ENCODE results near the gene TRIM41.

Gene TRIM41

GRCh38 chr5:181194489-181195248 is 28.4 kb upstream of the TRIM41 start:
- TF ChIP-seq ZNF274 (IDR thresholded peaks at IDR 0.05; ENCODE audit: low read depth, low read length) (no peak), YY1 (IDR thresholded peaks at IDR 0.05; ENCODE audit: insufficient read depth, insufficient read length) (no peak), SUZ12 (IDR thresholded peaks at IDR 0.05; ENCODE audit: extremely low read depth, insufficient read depth, insufficient read length) (no peak)
- H3K9ac ChIP-seq (ENCODE audit: insufficient read length, low read depth): no peak overlapping the region
- no peak for DNase-seq (ENCODE audit: low read depth, low spot score)
- H3K4me3 ChIP-seq (ENCODE audit: insufficient read length, low read depth): no peak overlapping the region
- H3K27me3 ChIP-seq (ENCODE audit: insufficient read depth, insufficient read length): peaks cover 18% of the 10 kb centered on the region
- no peaks in the 10 kb centered on the region for H3K9me3 ChIP-seq (ENCODE audit: insufficient read depth, low read length)
- peaks cover 14% of the 10 kb centered on the region for H3K4me1 ChIP-seq (ENCODE audit: insufficient read depth, insufficient read length)
- H3K36me3 ChIP-seq (ENCODE audit: insufficient read depth, insufficient read length, low read length): no peaks in the 10 kb centered on the region

- Histone ChIP-seq H3K4me3 (ENCODE audit: insufficient read length, low read depth) (no peak overlapping the region), H3K36me3 (ENCODE audit: insufficient read depth, insufficient read length, low read length) (no peaks in the 10 kb centered on the region), H3K9me3 (ENCODE audit: insufficient read depth, low read length) (no peaks in the 10 kb centered on the region), H3K9ac (ENCODE audit: insufficient read length, low read depth) (no peak overlapping the region), H3K27me3 (ENCODE audit: insufficient read depth, insufficient read length) (peaks cover 15% of the 10 kb centered on the region), H3K4me1 (ENCODE audit: insufficient read depth, insufficient read length) (peaks cover 16% of the 10 kb centered on the region)
- no peak for TF ChIP-seq SUZ12 (IDR thresholded peaks at IDR 0.05; ENCODE audit: extremely low read depth, insufficient read depth, insufficient read length)
- no peak for TF ChIP-seq ZNF274 (IDR thresholded peaks at IDR 0.05; ENCODE audit: low read depth, low read length)
- no peak for TF ChIP-seq YY1 (IDR thresholded peaks at IDR 0.05; ENCODE audit: insufficient read depth, insufficient read length)
- no peak for DNase-seq (ENCODE audit: low read depth, low spot score)
Observed at GRCh38 chr5:181195249-181195761, 27.8 kb upstream of the TRIM41 start.

GRCh38 chr5:181197326-181197951 is 25.6 kb upstream of the TRIM41 start:
- TF ChIP-seq YY1 (IDR thresholded peaks at IDR 0.05; ENCODE audit: insufficient read depth, insufficient read length) (no peak), SUZ12 (IDR thresholded peaks at IDR 0.05; ENCODE audit: extremely low read depth, insufficient read depth, insufficient read length) (no peak), ZNF274 (IDR thresholded peaks at IDR 0.05; ENCODE audit: low read depth, low read length) (no peak)
- no peak overlapping the region for H3K4me3 ChIP-seq (ENCODE audit: insufficient read length, low read depth)
- H3K4me1 ChIP-seq (ENCODE audit: insufficient read depth, insufficient read length): peaks cover 16% of the 10 kb centered on the region
- no peak overlapping the region for H3K9ac ChIP-seq (ENCODE audit: insufficient read length, low read depth)
- no peaks in the 10 kb centered on the region for H3K9me3 ChIP-seq (ENCODE audit: insufficient read depth, low read length)
- H3K36me3 ChIP-seq (ENCODE audit: insufficient read depth, insufficient read length, low read length): no peaks in the 10 kb centered on the region
- DNase-seq (ENCODE audit: low read depth, low spot score): no peak
- peaks cover 6% of the 10 kb centered on the region for H3K27me3 ChIP-seq (ENCODE audit: insufficient read depth, insufficient read length)

DNA sequence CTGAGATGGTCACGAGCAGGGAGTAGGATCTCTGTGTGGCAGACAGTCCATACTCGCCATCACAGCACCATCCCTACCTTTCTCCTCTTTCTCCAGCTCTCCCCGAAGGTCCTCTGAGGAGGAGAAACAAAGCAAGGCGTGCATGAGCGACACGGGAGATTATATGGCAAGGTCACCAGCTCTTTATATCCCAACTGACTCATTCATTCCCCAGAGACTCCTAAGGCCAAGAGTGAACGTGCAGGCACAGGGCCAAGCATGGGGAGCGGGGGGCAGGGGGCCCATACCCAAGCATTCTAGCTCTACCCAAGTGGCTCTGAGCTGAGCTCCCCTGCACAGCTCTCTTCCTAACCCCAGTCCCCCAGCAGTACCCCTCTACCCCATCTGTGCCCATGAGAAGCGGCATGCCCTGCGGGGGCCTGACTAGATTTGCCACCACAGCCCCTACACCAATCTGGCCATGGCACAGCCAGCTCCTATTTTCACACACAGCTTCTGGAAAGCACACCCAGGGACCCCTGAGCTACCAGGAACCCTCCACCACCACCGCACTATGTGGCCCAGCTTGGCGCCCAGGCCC is 24.9 kb upstream of the TRIM41 start:
- H3K27me3 ChIP-seq (ENCODE audit: insufficient read depth, insufficient read length): peaks cover 11% of the 10 kb centered on the region
- DNase-seq (ENCODE audit: low read depth, low spot score): no peak
- H3K4me1 ChIP-seq (ENCODE audit: insufficient read depth, insufficient read length): peaks cover 16% of the 10 kb centered on the region
- no peak overlapping the region for H3K4me3 ChIP-seq (ENCODE audit: insufficient read length, low read depth)
- TF ChIP-seq SUZ12 (IDR thresholded peaks at IDR 0.05; ENCODE audit: extremely low read depth, insufficient read depth, insufficient read length): no peak
- no peak for TF ChIP-seq ZNF274 (IDR thresholded peaks at IDR 0.05; ENCODE audit: low read depth, low read length)
- TF ChIP-seq YY1 (IDR thresholded peaks at IDR 0.05; ENCODE audit: insufficient read depth, insufficient read length): no peak
- no peaks in the 10 kb centered on the region for H3K9me3 ChIP-seq (ENCODE audit: insufficient read depth, low read length)
- H3K9ac ChIP-seq (ENCODE audit: insufficient read length, low read depth): no peak overlapping the region
- H3K36me3 ChIP-seq (ENCODE audit: insufficient read depth, insufficient read length, low read length): no peaks in the 10 kb centered on the region

DNA sequence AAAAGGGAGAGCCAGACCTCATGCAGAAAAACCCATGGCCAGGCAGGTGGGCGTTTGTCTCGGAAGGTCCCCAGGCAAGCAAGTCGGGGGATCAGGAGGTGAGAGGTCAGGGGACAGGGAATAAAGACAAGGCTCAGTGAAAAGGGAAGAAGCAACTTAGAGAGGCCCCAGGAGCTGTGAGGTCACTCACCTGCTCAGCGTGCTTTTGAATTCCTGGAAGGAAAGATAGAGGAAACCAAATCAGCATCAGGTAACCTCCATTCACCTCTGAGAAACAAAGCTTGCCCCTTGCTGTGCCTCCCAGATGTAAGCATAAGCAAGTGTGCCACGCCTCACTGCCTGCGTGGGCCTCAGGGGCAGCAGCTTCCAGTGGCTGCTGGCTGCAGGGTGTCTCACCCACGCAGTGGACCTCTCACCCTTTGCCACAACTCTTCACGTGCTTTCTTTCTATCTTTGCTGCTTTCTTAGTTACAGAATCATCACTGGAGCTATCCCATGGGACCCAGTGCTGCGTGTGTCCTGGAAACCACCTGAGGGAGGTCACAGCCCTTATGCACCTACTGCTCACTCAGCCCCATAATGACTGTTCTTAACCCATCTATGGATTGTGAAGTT is 24.1 kb upstream of the TRIM41 start:
- H3K9ac ChIP-seq (ENCODE audit: insufficient read length, low read depth): peak overlapping the region; percentile 32

GRCh38 chr5:181199881-181200638 is 23.0 kb upstream of the TRIM41 start:
- H3K4me1 ChIP-seq (ENCODE audit: insufficient read depth, insufficient read length): peaks cover 16% of the 10 kb centered on the region
- H3K9me3 ChIP-seq (ENCODE audit: insufficient read depth, low read length): no peaks in the 10 kb centered on the region
- H3K36me3 ChIP-seq (ENCODE audit: insufficient read depth, insufficient read length, low read length): no peaks in the 10 kb centered on the region
- peaks cover 29% of the 10 kb centered on the region for H3K27me3 ChIP-seq (ENCODE audit: insufficient read depth, insufficient read length)
- TF ChIP-seq SUZ12 (IDR thresholded peaks at IDR 0.05; ENCODE audit: extremely low read depth, insufficient read depth, insufficient read length) (no peak), YY1 (IDR thresholded peaks at IDR 0.05; ENCODE audit: insufficient read depth, insufficient read length) (no peak), ZNF274 (IDR thresholded peaks at IDR 0.05; ENCODE audit: low read depth, low read length) (no peak)
- no peak overlapping the region for H3K9ac ChIP-seq (ENCODE audit: insufficient read length, low read depth)
- DNase-seq (ENCODE audit: low read depth, low spot score): no peak
- no peak overlapping the region for H3K4me3 ChIP-seq (ENCODE audit: insufficient read length, low read depth)

More for the DNA sequence above, 24.1 kb upstream of the TRIM41 start:
- no peak for TF ChIP-seq YY1 (IDR thresholded peaks at IDR 0.05; ENCODE audit: insufficient read depth, insufficient read length)
- no peak for TF ChIP-seq SUZ12 (IDR thresholded peaks at IDR 0.05; ENCODE audit: extremely low read depth, insufficient read depth, insufficient read length)
- no peak for TF ChIP-seq ZNF274 (IDR thresholded peaks at IDR 0.05; ENCODE audit: low read depth, low read length)
- H3K9me3 ChIP-seq (ENCODE audit: insufficient read depth, low read length): no peaks in the 10 kb centered on the region
- DNase-seq (ENCODE audit: low read depth, low spot score): no peak
- H3K4me1 ChIP-seq (ENCODE audit: insufficient read depth, insufficient read length): peaks cover 16% of the 10 kb centered on the region
- no peaks in the 10 kb centered on the region for H3K36me3 ChIP-seq (ENCODE audit: insufficient read depth, insufficient read length, low read length)
- H3K4me3 ChIP-seq (ENCODE audit: insufficient read length, low read depth): no peak overlapping the region
- H3K27me3 ChIP-seq (ENCODE audit: insufficient read depth, insufficient read length): peaks cover 19% of the 10 kb centered on the region
